Type B pancreatic cell (in vitro differentiated cells): ENCODE measurements around the gene NCAM1. TPM values are rescaled to one million over a fixed set of nuclear protein-coding genes. Genes with fewer than 3 reads are reported as not detected.

Experiments used
- DNase-seq: peaks from one replicate; pipeline ENCODE4 v3.0.0; 2021; ENCODE audit warnings: mixed read lengths; ENCODE audit not compliant: unreplicated experiment; ENCODE audit errors: extremely low spot score
- H3K27ac Mint-ChIP-seq: 2 replicates; pipeline ENCODE4 v1.8.0; 2021; ENCODE audit warnings: mild to moderate bottlenecking, mixed read lengths
- H3K27me3 Mint-ChIP-seq: 2 replicates; pipeline ENCODE4 v1.8.0; 2021; ENCODE audit warnings: mixed read lengths
- H3K36me3 Mint-ChIP-seq: 2 replicates; pipeline ENCODE4 v1.8.0; 2021; ENCODE audit warnings: mixed read lengths
- H3K4me1 Mint-ChIP-seq: one replicate; pipeline ENCODE4 v1.8.0; 2021; ENCODE audit warnings: mixed read lengths; ENCODE audit not compliant: unreplicated experiment
- H3K4me3 Mint-ChIP-seq: 2 replicates; pipeline ENCODE4 v1.8.0; 2021; ENCODE audit warnings: mild to moderate bottlenecking, mixed read lengths
- H3K9me3 Mint-ChIP-seq: 2 replicates; pipeline ENCODE4 v1.8.0; 2021; ENCODE audit warnings: mixed read lengths
- total RNA-seq: library from RNA; stranded (reverse); gene quantifications from 2 replicates; pipeline ENCODE4 v1.2.1, GENCODE V29; 2021; ENCODE audit warnings: low replicate concordance
- TF ChIP-seq, protein P1 (sequence below): fragments of 200-600 bp; sonication (generic); conservative IDR thresholded peaks from 2 replicates; pipeline ENCODE4 v1.5.0; 2021; ENCODE audit warnings: antibody characterized with exemption, mild to moderate bottlenecking

NCAM1 gene
- total RNA-seq, 1 donor from 2014 or later, result 106 TPM

DNA sequence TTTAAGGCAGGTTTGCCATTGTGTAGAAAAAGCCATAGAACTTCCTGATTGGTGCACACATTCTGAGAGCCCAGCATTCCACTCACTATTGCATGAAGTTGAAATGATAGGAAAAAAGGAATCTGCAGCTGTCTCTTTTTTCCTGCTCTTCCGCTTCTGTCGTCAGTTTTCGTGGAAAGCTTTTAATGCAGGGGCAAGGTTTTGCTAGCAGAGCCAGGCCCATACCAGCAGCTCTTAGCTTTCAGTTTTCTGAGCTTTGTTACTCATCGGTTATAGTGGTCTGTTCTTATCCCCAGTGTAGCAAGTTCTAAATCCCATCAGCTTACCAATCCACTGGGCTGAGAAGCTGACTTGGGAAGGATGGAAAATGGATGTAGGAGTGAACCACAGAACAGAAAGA, 190.3 kb downstream of the NCAM1 start:
- Mint-ChIP-seq H3K36me3 (no peaks in the 10 kb centered on the region), H3K27me3 (no peaks in the 10 kb centered on the region), H3K9me3 (no peaks in the 10 kb centered on the region), H3K27ac (no peak overlapping the region), H3K4me1 (peaks cover 12% of the 10 kb centered on the region), H3K4me3 (no peak overlapping the region)
- no peak for DNase-seq
- TF ChIP-seq, protein P1, sequence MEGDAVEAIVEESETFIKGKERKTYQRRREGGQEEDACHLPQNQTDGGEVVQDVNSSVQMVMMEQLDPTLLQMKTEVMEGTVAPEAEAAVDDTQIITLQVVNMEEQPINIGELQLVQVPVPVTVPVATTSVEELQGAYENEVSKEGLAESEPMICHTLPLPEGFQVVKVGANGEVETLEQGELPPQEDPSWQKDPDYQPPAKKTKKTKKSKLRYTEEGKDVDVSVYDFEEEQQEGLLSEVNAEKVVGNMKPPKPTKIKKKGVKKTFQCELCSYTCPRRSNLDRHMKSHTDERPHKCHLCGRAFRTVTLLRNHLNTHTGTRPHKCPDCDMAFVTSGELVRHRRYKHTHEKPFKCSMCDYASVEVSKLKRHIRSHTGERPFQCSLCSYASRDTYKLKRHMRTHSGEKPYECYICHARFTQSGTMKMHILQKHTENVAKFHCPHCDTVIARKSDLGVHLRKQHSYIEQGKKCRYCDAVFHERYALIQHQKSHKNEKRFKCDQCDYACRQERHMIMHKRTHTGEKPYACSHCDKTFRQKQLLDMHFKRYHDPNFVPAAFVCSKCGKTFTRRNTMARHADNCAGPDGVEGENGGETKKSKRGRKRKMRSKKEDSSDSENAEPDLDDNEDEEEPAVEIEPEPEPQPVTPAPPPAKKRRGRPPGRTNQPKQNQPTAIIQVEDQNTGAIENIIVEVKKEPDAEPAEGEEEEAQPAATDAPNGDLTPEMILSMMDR, result no peak

DNA sequence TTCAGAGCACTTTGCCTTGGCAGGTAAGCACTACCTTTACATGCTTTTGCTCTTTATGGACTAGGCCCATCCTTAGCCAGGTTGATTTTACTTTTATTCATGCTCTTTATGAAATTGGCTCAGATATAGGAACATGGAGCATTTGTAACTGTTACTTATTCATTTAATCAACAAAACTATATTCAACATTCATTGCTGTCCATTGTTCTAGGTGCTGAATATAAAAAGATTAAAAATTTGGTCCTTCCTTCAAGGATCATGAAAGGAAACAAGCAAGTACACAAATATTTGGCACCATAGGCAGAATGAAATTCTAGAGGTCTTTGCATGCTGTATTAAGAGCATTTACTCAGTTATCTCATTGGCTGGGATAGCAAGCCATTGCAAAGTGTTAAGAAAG, 191.3 kb downstream of the NCAM1 start:
- Mint-ChIP-seq H3K4me1 (peaks cover 4% of the 10 kb centered on the region), H3K9me3 (no peaks in the 10 kb centered on the region), H3K27me3 (no peaks in the 10 kb centered on the region), H3K4me3 (no peak overlapping the region), H3K36me3 (no peaks in the 10 kb centered on the region), H3K27ac (no peak overlapping the region)
- TF ChIP-seq, protein P1, result no peak
- DNase-seq, result no peak

DNA sequence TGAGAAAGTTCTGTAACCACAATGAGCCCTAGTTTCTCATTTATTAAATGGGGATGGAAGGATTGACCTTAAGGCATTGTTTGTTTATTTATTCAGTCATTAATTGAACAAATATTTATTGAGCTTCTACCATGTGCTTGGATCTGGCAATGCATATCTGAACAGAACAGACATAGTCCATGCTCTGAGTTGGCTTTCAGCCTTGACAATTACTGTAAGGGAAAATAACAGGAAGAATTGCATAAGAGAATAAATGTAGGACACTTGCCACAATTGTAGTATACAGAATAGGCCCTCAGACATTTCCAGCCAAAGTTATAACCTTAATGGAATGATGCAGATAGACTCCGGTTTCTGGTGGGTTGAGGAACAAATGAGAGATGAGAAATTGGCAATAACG, 192.6 kb downstream of the NCAM1 start:
- no peaks in the 10 kb centered on the region for H3K9me3 Mint-ChIP-seq
- no peaks in the 10 kb centered on the region for H3K27me3 Mint-ChIP-seq
- no peak for DNase-seq
- TF ChIP-seq, protein P1, result no peak
- no peaks in the 10 kb centered on the region for H3K36me3 Mint-ChIP-seq
- H3K27ac Mint-ChIP-seq, result no peak overlapping the region
- peaks cover 6% of the 10 kb centered on the region for H3K4me1 Mint-ChIP-seq
- no peak overlapping the region for H3K4me3 Mint-ChIP-seq

DNA sequence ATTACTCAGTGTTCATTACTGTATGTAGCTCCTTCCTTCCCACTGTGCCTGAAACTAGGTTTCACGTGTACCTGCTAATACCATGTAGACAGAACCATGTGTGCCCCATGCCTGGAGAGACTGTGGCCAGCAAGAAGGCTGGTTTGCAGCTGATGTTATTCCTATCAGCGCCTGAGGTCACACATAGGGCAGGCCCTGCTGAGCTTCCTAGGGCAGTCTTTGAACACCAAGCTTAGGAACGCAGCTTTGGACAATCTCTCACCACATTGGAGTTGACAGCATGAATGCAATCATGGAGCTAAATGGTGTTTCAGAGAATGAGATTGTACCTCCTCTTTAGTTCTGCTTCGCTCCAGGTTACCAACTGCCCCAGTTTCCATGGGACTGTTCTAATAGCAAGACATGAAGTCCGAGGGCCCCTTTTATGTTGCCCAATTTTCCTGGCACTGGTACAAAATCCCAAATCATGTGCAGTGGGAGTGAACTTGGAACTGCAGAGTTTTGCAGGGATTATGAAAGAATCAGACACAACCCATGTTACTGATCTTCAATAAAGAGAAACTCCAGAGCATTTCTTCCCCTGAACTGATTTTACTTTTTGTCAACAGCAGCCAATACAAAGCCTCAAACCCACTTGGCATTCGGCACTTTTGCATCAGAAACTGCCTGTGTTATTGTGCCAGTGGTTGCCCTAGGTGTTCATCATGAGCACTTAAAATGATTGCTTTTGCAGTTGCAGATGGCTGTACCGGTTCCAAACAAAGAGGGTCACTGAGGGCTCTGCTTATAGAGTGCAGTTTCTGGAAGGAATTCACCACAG, 199.0 kb downstream of the NCAM1 start:
- Mint-ChIP-seq H3K27me3 (no peaks in the 10 kb centered on the region), H3K4me3 (no peak overlapping the region), H3K36me3 (peaks cover 8% of the 10 kb centered on the region), H3K27ac (no peak overlapping the region), H3K9me3 (no peaks in the 10 kb centered on the region), H3K4me1 (peaks cover 39% of the 10 kb centered on the region)
- TF ChIP-seq, protein P1, result no peak
- DNase-seq, result no peak

- peaks cover 8% of the 10 kb centered on the region for H3K36me3 Mint-ChIP-seq
- DNase-seq, result no peak
- H3K4me3 Mint-ChIP-seq, result no peak overlapping the region
- H3K4me1 Mint-ChIP-seq, result peaks cover 39% of the 10 kb centered on the region
- H3K9me3 Mint-ChIP-seq, result no peaks in the 10 kb centered on the region
- TF ChIP-seq, protein P1, result no peak
- no peak overlapping the region for H3K27ac Mint-ChIP-seq
- H3K27me3 Mint-ChIP-seq, result no peaks in the 10 kb centered on the region
Measured at GRCh38 chr11:113160808-113161124, 199.5 kb downstream of the NCAM1 start.
